SU-DHL-6 (cell line): ENCODE data around the gene E2F3.

Experiments used
- EZH2phosphoT487 ChIP-seq: fragments of 200-600 bp; sonication (generic), shearing (Covaris generic); conservative IDR thresholded peaks from 2 replicates; pipeline ENCODE4 v1.6.1; 2018; ENCODE audit warnings: mild to moderate bottlenecking, antibody characterized with exemption, low read length, moderate library complexity, mixed read lengths
- TF ChIP-seq, protein P1 (sequence below): fragments of 200-600 bp; sonication (generic); IDR thresholded peaks from one replicate; pipeline ENCODE4 v1.5.1; 2017; ENCODE audit warnings: antibody characterized with exemption, mild to moderate bottlenecking, low read length, moderate library complexity; ENCODE audit not compliant: insufficient read depth, poor library complexity, severe bottlenecking

- TF ChIP-seq, protein P1, sequence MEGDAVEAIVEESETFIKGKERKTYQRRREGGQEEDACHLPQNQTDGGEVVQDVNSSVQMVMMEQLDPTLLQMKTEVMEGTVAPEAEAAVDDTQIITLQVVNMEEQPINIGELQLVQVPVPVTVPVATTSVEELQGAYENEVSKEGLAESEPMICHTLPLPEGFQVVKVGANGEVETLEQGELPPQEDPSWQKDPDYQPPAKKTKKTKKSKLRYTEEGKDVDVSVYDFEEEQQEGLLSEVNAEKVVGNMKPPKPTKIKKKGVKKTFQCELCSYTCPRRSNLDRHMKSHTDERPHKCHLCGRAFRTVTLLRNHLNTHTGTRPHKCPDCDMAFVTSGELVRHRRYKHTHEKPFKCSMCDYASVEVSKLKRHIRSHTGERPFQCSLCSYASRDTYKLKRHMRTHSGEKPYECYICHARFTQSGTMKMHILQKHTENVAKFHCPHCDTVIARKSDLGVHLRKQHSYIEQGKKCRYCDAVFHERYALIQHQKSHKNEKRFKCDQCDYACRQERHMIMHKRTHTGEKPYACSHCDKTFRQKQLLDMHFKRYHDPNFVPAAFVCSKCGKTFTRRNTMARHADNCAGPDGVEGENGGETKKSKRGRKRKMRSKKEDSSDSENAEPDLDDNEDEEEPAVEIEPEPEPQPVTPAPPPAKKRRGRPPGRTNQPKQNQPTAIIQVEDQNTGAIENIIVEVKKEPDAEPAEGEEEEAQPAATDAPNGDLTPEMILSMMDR = no peak
- TF ChIP-seq EZH2phosphoT487 = no peak
Observed at GRCh38 chr6:20403766-20404640, 2.3 kb downstream of the E2F3 start.
